HepG2 (cell line): ENCODE results near the gene GLUL. TPM values are rescaled to one million over a fixed set of nuclear protein-coding genes. Genes with fewer than 3 reads are reported as not detected.
A peak's percentile ranks its signal among the peaks of the same experiment; 100 is the strongest.

ENCODE experiments used
- ATRX ChIP-seq: sonication (generic); formaldehyde crosslinking; IDR thresholded peaks from 2 replicates; pipeline ENCODE4 v1.4.0; 2020; ENCODE audit warnings: missing genetic modification reagents, borderline replicate concordance
- DZIP1 ChIP-seq: sonication (generic); formaldehyde crosslinking; IDR thresholded peaks from 2 replicates; pipeline ENCODE4 v1.5.0; 2020; ENCODE audit warnings: mild to moderate bottlenecking, missing genetic modification reagents
- ERF ChIP-seq: IDR thresholded peaks from 2 replicates; pipeline ENCODE4 v1.6.1; 2018; ENCODE audit warnings: missing biosample characterization, missing genetic modification reagents
- FOXA3 ChIP-seq: IDR thresholded peaks from 2 replicates; pipeline ENCODE4 v1.6.1; 2016; ENCODE audit warnings: missing genetic modification reagents, missing compliant biosample characterization
- HNF4G ChIP-seq, 2 experiments: sonication (generic) in 1 of 2; formaldehyde crosslinking in 1 of 2; IDR thresholded peaks; 2 replicates each; pipeline versions ENCODE4 v1.4.0 to v1.6.1; 2011 to 2020; ENCODE audit warnings: borderline replicate concordance in 2 of 2, low read depth in 2 of 2, mild to moderate bottlenecking in 2 of 2, low read length in 1 of 2, missing genetic modification reagents in 1 of 2, moderate library complexity in 1 of 2
- HOXA7 ChIP-seq: sonication (generic); formaldehyde crosslinking; IDR thresholded peaks from 2 replicates; pipeline ENCODE4 v1.8.1; 2022; ENCODE audit warnings: mild to moderate bottlenecking, missing genetic modification reagents, moderate library complexity
- ISL2 ChIP-seq: sonication (generic); formaldehyde crosslinking; IDR thresholded peaks from 2 replicates; pipeline ENCODE4 v1.5.0; 2020; ENCODE audit warnings: missing genetic modification reagents
- JARID2 ChIP-seq: sonication (generic); formaldehyde crosslinking; IDR thresholded peaks from 2 replicates; pipeline ENCODE4 v1.8.1; 2023; ENCODE audit warnings: missing genetic modification reagents, inconsistent platforms; ENCODE audit not compliant: insufficient replicate concordance
- NONO ChIP-seq, 2 experiments: fragments of 450-650 bp in 1 of 2; sonication (generic) in 1 of 2; formaldehyde crosslinking in 1 of 2; IDR thresholded peaks in 1 of 2; conservative IDR thresholded peaks in 1 of 2; 2 replicates each; pipeline versions ENCODE4 v1.6.1 to v1.8.0; 2017 to 2022; ENCODE audit warnings: mild to moderate bottlenecking in 1 of 2, missing genetic modification reagents in 1 of 2, moderate library complexity in 1 of 2
- SCMH1 ChIP-seq: sonication (generic); formaldehyde crosslinking; IDR thresholded peaks from 2 replicates; pipeline ENCODE4 v1.9.0; 2021; ENCODE audit warnings: missing genetic modification reagents, mild to moderate bottlenecking, borderline replicate concordance
- SP5 ChIP-seq: IDR thresholded peaks from 2 replicates; pipeline ENCODE4 v1.6.1; 2016; ENCODE audit warnings: low read depth, borderline replicate concordance
- ZNF614 ChIP-seq: IDR thresholded peaks from 2 replicates; pipeline ENCODE4 v1.6.1; 2018; ENCODE audit warnings: missing biosample characterization, missing genetic modification reagents, inconsistent platforms, borderline replicate concordance
- polyA plus RNA-seq, 8 experiments: library from polyadenylated mRNA; depleted of rRNA in 3 of 8; stranded (reverse) in 7 of 8; unstranded in 1 of 8; fragments of >200 nt; fragmentation: Illumina TruSeq in 4 of 8; extraction: Trizol in 4 of 8; gene quantifications; 2 replicates each; pipeline versions ENCODE4 v1.2.1 to v1.2.3, GENCODE V29; 2011 to 2016; ENCODE audit warnings: low read depth in 4 of 8, missing spikeins in 1 of 8, mixed read lengths in 1 of 8; ENCODE audit not compliant: insufficient read depth in 1 of 8
- total RNA-seq, 5 experiments: library from RNA; depleted of rRNA; stranded (reverse); fragments of >200 nt; fragmentation: Illumina TruSeq; extraction: Trizol; gene quantifications; 2 replicates each; pipeline ENCODE4 v1.2.3, GENCODE V29; 2016; ENCODE audit warnings: low read depth in 1 of 5
- TF ChIP-seq, protein P1 (sequence below): sonication (generic); formaldehyde crosslinking; IDR thresholded peaks from 2 replicates; pipeline ENCODE4 v1.4.0; 2020; ENCODE audit warnings: missing genetic modification reagents, borderline replicate concordance
- TF ChIP-seq, protein P2 (sequence below): sonication (generic); formaldehyde crosslinking; IDR thresholded peaks from 2 replicates; pipeline ENCODE4 v1.5.1; 2020; ENCODE audit warnings: mild to moderate bottlenecking, missing genetic modification reagents, moderate library complexity
- TF ChIP-seq, protein P3 (sequence below): sonication (generic); formaldehyde crosslinking; IDR thresholded peaks from 2 replicates; pipeline ENCODE4 v1.5.1; 2020; ENCODE audit warnings: missing genetic modification reagents, mild to moderate bottlenecking, borderline replicate concordance

The GLUL gene
- total and polyA plus RNA-seq, 2 of the 13 experiments (the other 11 are each of a cell fraction or from before 2014, with no cell fraction given), result 423 to 827 TPM

DNA sequence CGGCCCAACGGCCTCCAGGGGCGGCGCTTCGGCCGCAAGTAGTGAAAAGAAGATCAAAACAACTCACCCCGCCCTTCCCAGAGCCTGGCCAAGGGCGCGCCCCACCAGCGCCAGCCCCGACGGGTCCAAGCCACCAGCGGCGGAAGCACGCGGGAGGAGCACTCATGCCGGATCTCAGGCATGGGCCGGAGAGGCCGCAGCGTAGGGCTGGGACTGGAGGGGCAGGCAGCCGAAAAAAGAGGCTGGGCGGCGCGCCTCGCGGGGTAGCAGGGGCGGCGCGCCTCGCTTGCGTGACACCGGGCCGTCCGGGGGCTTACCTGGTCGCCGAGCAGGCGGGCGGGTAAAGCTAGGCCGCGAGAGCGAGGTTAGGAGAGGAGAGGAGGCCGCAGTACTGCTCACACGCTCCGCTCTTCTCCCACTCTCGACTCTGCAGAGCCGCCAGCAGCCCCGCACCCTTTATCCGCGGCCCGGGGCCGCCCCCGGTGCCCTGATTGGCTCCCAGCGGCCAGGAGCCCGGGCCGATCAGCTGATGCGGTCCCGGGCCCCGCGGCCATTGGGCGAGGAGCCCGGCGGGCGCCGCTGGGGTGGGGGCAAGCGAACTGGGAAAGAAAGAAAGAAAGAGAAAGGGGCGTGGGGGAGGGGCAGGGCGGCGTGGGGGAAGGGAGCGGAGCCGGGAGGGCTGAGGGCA, at the start of gene GLUL (continued):
- TF ChIP-seq, protein P1, sequence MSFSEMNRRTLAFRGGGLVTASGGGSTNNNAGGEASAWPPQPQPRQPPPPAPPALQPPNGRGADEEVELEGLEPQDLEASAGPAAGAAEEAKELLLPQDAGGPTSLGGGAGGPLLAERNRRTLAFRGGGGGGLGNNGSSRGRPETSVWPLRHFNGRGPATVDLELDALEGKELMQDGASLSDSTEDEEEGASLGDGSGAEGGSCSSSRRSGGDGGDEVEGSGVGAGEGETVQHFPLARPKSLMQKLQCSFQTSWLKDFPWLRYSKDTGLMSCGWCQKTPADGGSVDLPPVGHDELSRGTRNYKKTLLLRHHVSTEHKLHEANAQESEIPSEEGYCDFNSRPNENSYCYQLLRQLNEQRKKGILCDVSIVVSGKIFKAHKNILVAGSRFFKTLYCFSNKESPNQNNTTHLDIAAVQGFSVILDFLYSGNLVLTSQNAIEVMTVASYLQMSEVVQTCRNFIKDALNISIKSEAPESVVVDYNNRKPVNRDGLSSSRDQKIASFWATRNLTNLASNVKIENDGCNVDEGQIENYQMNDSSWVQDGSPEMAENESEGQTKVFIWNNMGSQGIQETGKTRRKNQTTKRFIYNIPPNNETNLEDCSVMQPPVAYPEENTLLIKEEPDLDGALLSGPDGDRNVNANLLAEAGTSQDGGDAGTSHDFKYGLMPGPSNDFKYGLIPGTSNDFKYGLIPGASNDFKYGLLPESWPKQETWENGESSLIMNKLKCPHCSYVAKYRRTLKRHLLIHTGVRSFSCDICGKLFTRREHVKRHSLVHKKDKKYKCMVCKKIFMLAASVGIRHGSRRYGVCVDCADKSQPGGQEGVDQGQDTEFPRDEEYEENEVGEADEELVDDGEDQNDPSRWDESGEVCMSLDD (CRISPR knock-in tag), result peak; percentile 57; the same call in 1 of the 2 replicates
- no peak for TF ChIP-seq HNF4G (IDR thresholded peaks at IDR 0.05; ENCODE audit: borderline replicate concordance, low read depth, low read length)
- TF ChIP-seq HNF4G (CRISPR knock-in tag; IDR thresholded peaks at IDR 0.05; ENCODE audit: borderline replicate concordance, low read depth), result no peak
- peak; percentile 18; the same call in 1 of the 2 replicates for TF ChIP-seq ZNF614
- TF ChIP-seq ATRX (CRISPR knock-in tag), result no peak
- no peak for TF ChIP-seq SCMH1 (CRISPR knock-in tag)
- TF ChIP-seq NONO (IDR thresholded peaks at IDR 0.05), result no peak
- peak; percentile 89 for TF ChIP-seq NONO (CRISPR knock-in tag; conservative IDR thresholded peaks at IDR 0.05)
- TF ChIP-seq, protein P2, sequence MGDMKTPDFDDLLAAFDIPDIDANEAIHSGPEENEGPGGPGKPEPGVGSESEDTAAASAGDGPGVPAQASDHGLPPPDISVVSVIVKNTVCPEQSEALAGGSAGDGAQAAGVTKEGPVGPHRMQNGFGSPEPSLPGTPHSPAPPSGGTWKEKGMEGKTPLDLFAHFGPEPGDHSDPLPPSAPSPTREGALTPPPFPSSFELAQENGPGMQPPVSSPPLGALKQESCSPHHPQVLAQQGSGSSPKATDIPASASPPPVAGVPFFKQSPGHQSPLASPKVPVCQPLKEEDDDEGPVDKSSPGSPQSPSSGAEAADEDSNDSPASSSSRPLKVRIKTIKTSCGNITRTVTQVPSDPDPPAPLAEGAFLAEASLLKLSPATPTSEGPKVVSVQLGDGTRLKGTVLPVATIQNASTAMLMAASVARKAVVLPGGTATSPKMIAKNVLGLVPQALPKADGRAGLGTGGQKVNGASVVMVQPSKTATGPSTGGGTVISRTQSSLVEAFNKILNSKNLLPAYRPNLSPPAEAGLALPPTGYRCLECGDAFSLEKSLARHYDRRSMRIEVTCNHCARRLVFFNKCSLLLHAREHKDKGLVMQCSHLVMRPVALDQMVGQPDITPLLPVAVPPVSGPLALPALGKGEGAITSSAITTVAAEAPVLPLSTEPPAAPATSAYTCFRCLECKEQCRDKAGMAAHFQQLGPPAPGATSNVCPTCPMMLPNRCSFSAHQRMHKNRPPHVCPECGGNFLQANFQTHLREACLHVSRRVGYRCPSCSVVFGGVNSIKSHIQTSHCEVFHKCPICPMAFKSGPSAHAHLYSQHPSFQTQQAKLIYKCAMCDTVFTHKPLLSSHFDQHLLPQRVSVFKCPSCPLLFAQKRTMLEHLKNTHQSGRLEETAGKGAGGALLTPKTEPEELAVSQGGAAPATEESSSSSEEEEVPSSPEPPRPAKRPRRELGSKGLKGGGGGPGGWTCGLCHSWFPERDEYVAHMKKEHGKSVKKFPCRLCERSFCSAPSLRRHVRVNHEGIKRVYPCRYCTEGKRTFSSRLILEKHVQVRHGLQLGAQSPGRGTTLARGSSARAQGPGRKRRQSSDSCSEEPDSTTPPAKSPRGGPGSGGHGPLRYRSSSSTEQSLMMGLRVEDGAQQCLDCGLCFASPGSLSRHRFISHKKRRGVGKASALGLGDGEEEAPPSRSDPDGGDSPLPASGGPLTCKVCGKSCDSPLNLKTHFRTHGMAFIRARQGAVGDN (CRISPR knock-in tag), result peak; percentile 87
- peak; percentile 70; the same call in 1 of the 2 replicates for TF ChIP-seq ISL2 (CRISPR knock-in tag)
- TF ChIP-seq FOXA3 (CRISPR knock-in tag), result peak; percentile 24; the same call in 1 of the 2 replicates
- peak; percentile 68; the same call in 1 of the 2 replicates for TF ChIP-seq ERF (CRISPR knock-in tag)
- TF ChIP-seq HOXA7 (CRISPR knock-in tag), result no peak
- TF ChIP-seq SP5 (CRISPR knock-in tag), result no peak
- TF ChIP-seq, protein P3, sequence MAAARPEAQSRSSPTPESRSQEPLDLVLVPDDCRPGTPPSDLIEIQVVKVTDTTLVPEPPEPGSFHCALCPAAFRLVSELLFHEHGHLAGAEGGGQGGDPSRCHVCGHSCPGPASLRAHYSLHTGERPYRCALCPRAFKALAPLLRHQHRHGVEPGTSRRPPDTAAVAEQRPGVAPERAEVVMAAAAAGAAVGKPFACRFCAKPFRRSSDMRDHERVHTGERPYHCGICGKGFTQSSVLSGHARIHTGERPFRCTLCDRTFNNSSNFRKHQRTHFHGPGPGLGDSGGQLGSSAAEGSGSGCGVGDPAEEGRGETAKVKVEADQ, result peak; percentile 90; the same call in 1 of the 2 replicates
- no peak for TF ChIP-seq DZIP1
- no peak for TF ChIP-seq JARID2 (CRISPR knock-in tag)
